22Rv1 (cell line): ENCODE measurements around the gene FAM117A.

ENCODE experiments used
- ZFX ChIP-seq: fragments of 450-650 bp; IDR thresholded peaks from 2 replicates; pipeline ENCODE4 v1.6.1; 2017; ENCODE audit warnings: antibody characterized with exemption, borderline replicate concordance
- TF ChIP-seq, protein P1 (sequence below): fragments of 450-650 bp; IDR thresholded peaks from 2 replicates; pipeline ENCODE4 v1.5.1; 2017; ENCODE audit warnings: mild to moderate bottlenecking

DNA sequence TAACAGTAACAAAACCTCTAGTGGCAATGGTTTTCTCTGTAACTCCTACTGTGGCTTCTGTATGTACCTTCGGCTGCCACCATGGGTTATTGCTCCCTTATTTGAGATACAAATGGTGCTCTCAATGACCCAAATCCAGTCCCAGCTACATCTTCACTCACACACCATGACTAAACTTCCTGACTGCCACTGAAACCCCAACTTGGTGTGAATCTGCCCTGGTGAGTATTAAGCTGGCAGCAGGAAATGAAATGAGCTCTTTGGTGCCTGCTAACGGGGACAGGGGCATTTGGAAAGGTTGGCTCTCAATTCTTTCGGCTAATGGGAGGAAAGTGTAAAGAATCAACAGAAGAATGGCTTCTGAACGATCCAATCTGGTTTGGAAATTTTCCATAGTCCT, 48.7 kb downstream of the FAM117A start:
- TF ChIP-seq, protein P1, sequence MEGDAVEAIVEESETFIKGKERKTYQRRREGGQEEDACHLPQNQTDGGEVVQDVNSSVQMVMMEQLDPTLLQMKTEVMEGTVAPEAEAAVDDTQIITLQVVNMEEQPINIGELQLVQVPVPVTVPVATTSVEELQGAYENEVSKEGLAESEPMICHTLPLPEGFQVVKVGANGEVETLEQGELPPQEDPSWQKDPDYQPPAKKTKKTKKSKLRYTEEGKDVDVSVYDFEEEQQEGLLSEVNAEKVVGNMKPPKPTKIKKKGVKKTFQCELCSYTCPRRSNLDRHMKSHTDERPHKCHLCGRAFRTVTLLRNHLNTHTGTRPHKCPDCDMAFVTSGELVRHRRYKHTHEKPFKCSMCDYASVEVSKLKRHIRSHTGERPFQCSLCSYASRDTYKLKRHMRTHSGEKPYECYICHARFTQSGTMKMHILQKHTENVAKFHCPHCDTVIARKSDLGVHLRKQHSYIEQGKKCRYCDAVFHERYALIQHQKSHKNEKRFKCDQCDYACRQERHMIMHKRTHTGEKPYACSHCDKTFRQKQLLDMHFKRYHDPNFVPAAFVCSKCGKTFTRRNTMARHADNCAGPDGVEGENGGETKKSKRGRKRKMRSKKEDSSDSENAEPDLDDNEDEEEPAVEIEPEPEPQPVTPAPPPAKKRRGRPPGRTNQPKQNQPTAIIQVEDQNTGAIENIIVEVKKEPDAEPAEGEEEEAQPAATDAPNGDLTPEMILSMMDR: no peak
- no peak for TF ChIP-seq ZFX
